Activated CD4-positive, alpha-beta memory T cell treated with anti-CD3 and anti-CD28 coated beads, Interleukin-2, amount 10 ng/mL, durations not matched to agents 7 days and 5 days (primary cell): ENCODE measurements around the gene PTGER2. TPM values are rescaled to one million over a fixed set of nuclear protein-coding genes. Genes with fewer than 3 reads are reported as not detected.

Experiments used
- CTCF ChIA-PET: fragments of 350-600 bp; sonication (Branson Sonifier 250); formaldehyde crosslinking; loops from one replicate; lab custom pipeline; 2021; ENCODE audit warnings: antibody characterized with exemption, inconsistent platforms; lab: Charles Lee
- POLR2A ChIA-PET: fragments of 350-600 bp; sonication (Branson Sonifier 250); formaldehyde crosslinking; loops from one replicate; lab custom pipeline; 2021; ENCODE audit warnings: antibody characterized with exemption; lab: Charles Lee
- DNase-seq: peaks from one replicate; pipeline ENCODE4 v3.0.0-alpha.2; 2020
- H3K27ac Mint-ChIP-seq: one replicate; pipeline ENCODE4 v1.8.0; 2021; ENCODE audit warnings: mild to moderate bottlenecking, mixed read lengths
- H3K27me3 Mint-ChIP-seq: one replicate; pipeline ENCODE4 v1.8.0; 2021; ENCODE audit warnings: mixed read lengths
- H3K36me3 Mint-ChIP-seq: one replicate; pipeline ENCODE4 v1.8.0; 2021; ENCODE audit warnings: low read depth, mixed read lengths
- H3K4me1 Mint-ChIP-seq: one replicate; pipeline ENCODE4 v1.8.0; 2021; ENCODE audit warnings: mixed read lengths
- H3K4me3 Mint-ChIP-seq: one replicate; pipeline ENCODE4 v1.8.0; 2021; ENCODE audit warnings: mild to moderate bottlenecking, mixed read lengths
- H3K9me3 Mint-ChIP-seq: one replicate; pipeline ENCODE4 v1.8.0; 2021; ENCODE audit warnings: mixed read lengths
- total RNA-seq, 2 experiments: library from RNA; stranded (reverse); gene quantifications; one replicate each; pipeline ENCODE4 v1.2.3, GENCODE V29; 2021

Gene PTGER2
- total RNA-seq, 2 experiments from 2014 or later, result 108 to 112 TPM

GRCh38 chr14:52310541-52310940 is 3.6 kb upstream of the PTGER2 start:
- no peak overlapping the region for H3K27ac Mint-ChIP-seq
- peak overlapping the region; percentile 92 for H3K4me3 Mint-ChIP-seq
- CTCF ChIA-PET, result interaction anchor here (1.3 to 1.7 kb wide), 2 partner anchors 11 to 112 kb away, joined by 4 to 6 read pairs; no protein-coding TSS in a partner anchor
- H3K27me3 Mint-ChIP-seq, result peaks cover 2% of the 10 kb centered on the region
- peaks cover 57% of the 10 kb centered on the region for H3K4me1 Mint-ChIP-seq
- H3K9me3 Mint-ChIP-seq, result no peaks in the 10 kb centered on the region
- DNase-seq, result no peak
- POLR2A ChIA-PET, result interaction anchor here (1.2 to 11.5 kb wide), 7 partner anchors 10 to 449 kb away, joined by 3 to 254 read pairs (median 6); no protein-coding TSS in a partner anchor
- peaks cover 82% of the 10 kb centered on the region for H3K36me3 Mint-ChIP-seq

GRCh38 chr14:52312931-52313355 is 1.2 kb upstream of the PTGER2 start:
- Mint-ChIP-seq H3K4me3 (peak overlapping the region; percentile 92), H3K9me3 (no peaks in the 10 kb centered on the region), H3K4me1 (peaks cover 59% of the 10 kb centered on the region), H3K27me3 (peaks cover 5% of the 10 kb centered on the region), H3K27ac (peak overlapping the region; percentile 94), H3K36me3 (peaks cover 95% of the 10 kb centered on the region)
- CTCF ChIA-PET, result interaction anchor here (1.5 to 7.0 kb wide), 3 partner anchors 13 to 155 kb away, joined by 3 to 28 read pairs (median 19); no protein-coding TSS in a partner anchor
- no peak for DNase-seq
- POLR2A ChIA-PET, result interaction anchor here (0.6 to 11.5 kb wide), 13 partner anchors 9 to 451 kb away, joined by 3 to 254 read pairs (median 12); partner anchors contain the start of genes GNG2, GPR137C and TXNDC16

DNA sequence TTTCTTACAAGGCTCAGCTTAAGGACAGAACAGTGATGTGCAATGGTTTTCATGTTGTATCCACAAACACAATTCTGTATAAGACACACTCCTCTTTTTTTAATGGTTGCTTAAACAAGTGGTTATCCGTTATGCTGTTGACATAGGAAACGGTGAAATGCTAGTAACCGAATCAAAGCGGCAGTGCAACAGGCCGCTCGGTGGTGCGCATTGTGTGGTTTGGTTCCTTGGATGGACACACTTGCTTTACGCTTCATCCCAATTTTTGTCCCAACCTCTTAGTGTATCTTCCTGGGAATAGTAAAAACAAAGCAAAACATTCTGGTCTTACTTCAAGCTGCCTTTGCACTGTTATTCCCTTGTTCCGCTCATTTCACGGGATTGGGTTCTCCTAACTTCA is 650 bp upstream of the PTGER2 start:
- H3K9me3 Mint-ChIP-seq, result no peaks in the 10 kb centered on the region
- ChIA-PET CTCF (interaction anchor here (1.4 to 7.0 kb wide), 4 partner anchors 13 to 154 kb away, joined by 3 to 28 read pairs (median 12); no protein-coding TSS in a partner anchor), POLR2A (interaction anchor here (0.6 to 11.5 kb wide), 28 partner anchors 9 to 467 kb away, joined by 3 to 254 read pairs (median 5); partner anchors contain the start of genes ERO1A, GNG2, GPR137C and TXNDC16)
- peaks cover 58% of the 10 kb centered on the region for H3K4me1 Mint-ChIP-seq
- H3K27ac Mint-ChIP-seq, result peak overlapping the region; percentile 94
- H3K27me3 Mint-ChIP-seq, result peaks cover 5% of the 10 kb centered on the region
- H3K36me3 Mint-ChIP-seq, result peaks cover 95% of the 10 kb centered on the region
- no peak for DNase-seq
- peak overlapping the region; percentile 92 for H3K4me3 Mint-ChIP-seq

DNA sequence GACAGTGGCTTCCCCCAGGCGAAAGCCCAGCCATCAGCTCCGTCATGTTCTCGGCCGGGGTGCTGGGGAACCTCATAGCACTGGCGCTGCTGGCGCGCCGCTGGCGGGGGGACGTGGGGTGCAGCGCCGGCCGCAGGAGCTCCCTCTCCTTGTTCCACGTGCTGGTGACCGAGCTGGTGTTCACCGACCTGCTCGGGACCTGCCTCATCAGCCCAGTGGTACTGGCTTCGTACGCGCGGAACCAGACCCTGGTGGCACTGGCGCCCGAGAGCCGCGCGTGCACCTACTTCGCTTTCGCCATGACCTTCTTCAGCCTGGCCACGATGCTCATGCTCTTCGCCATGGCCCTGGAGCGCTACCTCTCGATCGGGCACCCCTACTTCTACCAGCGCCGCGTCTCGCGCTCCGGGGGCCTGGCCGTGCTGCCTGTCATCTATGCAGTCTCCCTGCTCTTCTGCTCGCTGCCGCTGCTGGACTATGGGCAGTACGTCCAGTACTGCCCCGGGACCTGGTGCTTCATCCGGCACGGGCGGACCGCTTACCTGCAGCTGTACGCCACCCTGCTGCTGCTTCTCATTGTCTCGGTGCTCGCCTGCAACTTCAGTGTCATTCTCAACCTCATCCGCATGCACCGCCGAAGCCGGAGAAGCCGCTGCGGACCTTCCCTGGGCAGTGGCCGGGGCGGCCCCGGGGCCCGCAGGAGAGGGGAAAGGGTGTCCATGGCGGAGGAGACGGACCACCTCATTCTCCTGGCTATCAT is 663 bp downstream of the PTGER2 start:
- peaks cover 5% of the 10 kb centered on the region for H3K27me3 Mint-ChIP-seq
- H3K4me1 Mint-ChIP-seq, result peaks cover 64% of the 10 kb centered on the region
- H3K4me3 Mint-ChIP-seq, result peak overlapping the region; percentile 92
- CTCF ChIA-PET, result interaction anchor here (1.1 to 7.0 kb wide), 6 partner anchors 10 to 89 kb away, joined by 3 to 28 read pairs (median 6); no protein-coding TSS in a partner anchor
- H3K9me3 Mint-ChIP-seq, result no peaks in the 10 kb centered on the region
- peak; percentile 53 for DNase-seq
- peak overlapping the region; percentile 97 for H3K27ac Mint-ChIP-seq
- peaks cover 96% of the 10 kb centered on the region for H3K36me3 Mint-ChIP-seq
- POLR2A ChIA-PET, result interaction anchor here (1.0 to 11.5 kb wide), 25 partner anchors 10 to 468 kb away, joined by 3 to 254 read pairs (median 6); partner anchors contain the start of genes ERO1A, GNG2, GPR137C and TXNDC16

GRCh38 chr14:52315355-52315718 is 1.2 kb downstream of the PTGER2 start:
- ChIA-PET POLR2A (interaction anchor here (0.7 to 11.5 kb wide), 14 partner anchors 10 to 468 kb away, joined by 3 to 254 read pairs (median 8); partner anchors contain the start of genes GNG2, GPR137C and TXNDC16), CTCF (interaction anchor here (2.0 to 7.0 kb wide), 3 partner anchors 15 to 86 kb away, joined by 6 to 28 read pairs (median 19); no protein-coding TSS in a partner anchor)
- DNase-seq, result peak; percentile 39
- H3K27me3 Mint-ChIP-seq, result peaks cover 5% of the 10 kb centered on the region
- H3K27ac Mint-ChIP-seq, result peak overlapping the region; percentile 97
- H3K4me1 Mint-ChIP-seq, result peaks cover 65% of the 10 kb centered on the region
- H3K4me3 Mint-ChIP-seq, result peak overlapping the region; percentile 92
- no peaks in the 10 kb centered on the region for H3K9me3 Mint-ChIP-seq
- H3K36me3 Mint-ChIP-seq, result peaks cover 98% of the 10 kb centered on the region

DNA sequence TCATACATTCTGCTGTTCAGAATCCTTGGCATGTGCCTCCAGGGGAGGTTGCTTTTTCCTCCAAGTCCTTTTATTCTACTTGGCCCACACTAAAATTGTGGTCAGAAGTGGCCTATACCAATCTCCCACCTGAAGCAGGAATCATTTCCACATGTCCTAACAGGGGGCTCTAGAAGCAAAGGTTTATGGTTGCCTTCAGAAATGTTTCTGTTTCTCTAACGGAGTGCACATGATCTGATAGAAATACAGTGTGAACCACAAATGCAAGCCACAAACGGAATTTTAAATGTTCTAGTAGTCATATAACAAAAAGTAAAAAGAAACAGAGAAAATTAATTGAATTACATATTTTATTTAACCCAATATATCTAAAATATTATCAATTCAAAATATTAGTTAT is 4.0 kb downstream of the PTGER2 start:
- CTCF ChIA-PET, result interaction anchor here (0.9 to 7.0 kb wide), 5 partner anchors 9 to 148 kb away, joined by 4 to 28 read pairs (median 6); no protein-coding TSS in a partner anchor
- peaks cover 5% of the 10 kb centered on the region for H3K27me3 Mint-ChIP-seq
- H3K27ac Mint-ChIP-seq, result peak overlapping the region; percentile 97
- peaks cover 17% of the 10 kb centered on the region for H3K9me3 Mint-ChIP-seq
- no peak for DNase-seq
- POLR2A ChIA-PET, result interaction anchor here (0.9 to 11.5 kb wide), 14 partner anchors 8 to 834 kb away, joined by 3 to 254 read pairs (median 5); partner anchors contain the start of genes GNG2, GPR137C and TXNDC16
- H3K36me3 Mint-ChIP-seq, result peaks cover 98% of the 10 kb centered on the region
- peak overlapping the region; percentile 92 for H3K4me3 Mint-ChIP-seq
- H3K4me1 Mint-ChIP-seq, result peaks cover 61% of the 10 kb centered on the region

DNA sequence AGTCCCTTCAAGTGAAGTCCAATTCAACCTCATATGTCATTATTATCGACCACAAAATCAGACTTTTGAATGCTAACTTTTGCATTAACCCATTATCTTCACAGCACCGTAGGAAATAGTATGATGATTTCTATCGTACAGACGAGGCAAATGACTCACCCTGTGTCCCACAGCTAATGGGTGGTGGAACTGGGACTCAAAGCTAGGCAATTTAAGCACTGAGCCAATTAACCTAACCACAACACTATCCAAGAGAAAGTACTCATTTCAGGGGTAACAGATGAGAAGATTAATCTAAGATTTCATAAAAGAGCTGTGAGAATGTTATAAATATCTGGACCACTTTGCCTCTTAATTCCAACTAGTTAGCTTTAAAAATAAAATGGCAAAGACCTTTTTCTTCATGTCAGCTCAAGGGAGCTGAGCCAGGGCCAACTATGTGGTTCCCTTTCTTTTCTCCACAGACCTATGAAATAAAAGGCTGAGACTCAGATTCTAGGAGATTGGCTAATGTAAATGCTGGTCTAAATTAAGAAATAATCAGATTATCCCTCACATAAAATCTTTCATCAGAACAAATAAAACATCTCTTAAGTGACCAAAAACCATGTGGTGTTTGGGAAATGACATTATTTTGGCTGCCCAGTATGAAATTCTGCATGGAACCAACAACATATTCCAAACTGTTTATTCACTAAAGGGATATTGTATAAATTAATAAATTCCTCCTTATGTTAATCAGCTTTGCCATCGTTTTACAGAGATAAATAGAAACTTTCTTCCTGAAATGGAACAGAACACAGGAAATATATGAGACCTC is 4.9 kb downstream of the PTGER2 start:
- no peak for DNase-seq
- Mint-ChIP-seq H3K27me3 (peaks cover 3% of the 10 kb centered on the region), H3K4me3 (peak overlapping the region; percentile 92), H3K36me3 (peaks cover 98% of the 10 kb centered on the region), H3K27ac (peak overlapping the region; percentile 86), H3K9me3 (peaks cover 18% of the 10 kb centered on the region), H3K4me1 (peaks cover 64% of the 10 kb centered on the region)
- ChIA-PET CTCF (interaction anchor here (0.7 to 7.0 kb wide), 5 partner anchors 8 to 147 kb away, joined by 4 to 28 read pairs (median 5); no protein-coding TSS in a partner anchor), POLR2A (interaction anchor here (1.0 to 11.5 kb wide), 13 partner anchors 7 to 458 kb away, joined by 3 to 254 read pairs (median 5); partner anchors contain the start of genes GNG2, GPR137C and TXNDC16)

- Mint-ChIP-seq H3K4me1 (peaks cover 73% of the 10 kb centered on the region), H3K9me3 (peaks cover 18% of the 10 kb centered on the region), H3K27ac (no peak overlapping the region), H3K27me3 (peaks cover 3% of the 10 kb centered on the region), H3K4me3 (peak overlapping the region; percentile 92), H3K36me3 (peaks cover 97% of the 10 kb centered on the region)
- ChIA-PET POLR2A (interaction anchor here (1.3 to 11.5 kb wide), 5 partner anchors 10 to 459 kb away, joined by 3 to 254 read pairs (median 11); partner anchors contain the start of gene GNG2), CTCF (interaction anchor here (7.0 kb wide), 1 partner anchor 32 kb away, joined by 28 read pairs; no protein-coding TSS in a partner anchor)
- DNase-seq, result no peak
Observed at GRCh38 chr14:52319919-52320318, 5.8 kb downstream of the PTGER2 start.

DNA sequence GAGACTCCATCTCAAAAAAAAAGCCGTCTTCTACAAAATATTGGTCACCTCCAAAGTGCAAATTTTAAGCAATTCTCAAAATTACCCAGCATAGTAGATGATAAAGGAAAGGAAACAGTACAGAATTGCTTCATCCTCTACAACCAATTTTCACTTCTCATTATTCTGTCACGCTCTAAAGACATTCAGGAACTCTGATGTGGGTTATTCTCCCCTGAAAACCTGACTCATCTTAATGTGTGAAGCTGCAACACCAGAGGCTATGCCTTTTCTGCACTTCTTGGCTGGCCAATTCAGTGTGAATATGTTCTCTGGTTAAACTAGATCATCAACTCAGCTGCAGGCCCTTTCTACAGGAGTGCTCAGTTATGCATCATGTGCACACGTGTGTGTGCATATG is 11.0 kb downstream of the PTGER2 start:
- peaks cover 18% of the 10 kb centered on the region for H3K9me3 Mint-ChIP-seq
- DNase-seq, result peak; percentile 47
- H3K27ac Mint-ChIP-seq, result peak overlapping the region; percentile 86
- ChIA-PET POLR2A (interaction anchor here (0.7 to 4.7 kb wide), 13 partner anchors 10 to 590 kb away, joined by 3 to 121 read pairs (median 4); partner anchors contain the start of genes GNG2, GPR137C, PTGER2 and TXNDC16), CTCF (interaction anchor here (0.6 to 2.9 kb wide), 4 partner anchors 7 to 27 kb away, joined by 3 to 11 read pairs (median 4); partner anchors contain the start of gene PTGER2)
- peaks cover 91% of the 10 kb centered on the region for H3K4me1 Mint-ChIP-seq
- peaks cover 2% of the 10 kb centered on the region for H3K27me3 Mint-ChIP-seq
- peak overlapping the region; percentile 46 for H3K4me3 Mint-ChIP-seq
- peaks cover 93% of the 10 kb centered on the region for H3K36me3 Mint-ChIP-seq

GRCh38 chr14:52325630-52326029 is 11.5 kb downstream of the PTGER2 start:
- peaks cover 2% of the 10 kb centered on the region for H3K27me3 Mint-ChIP-seq
- peaks cover 90% of the 10 kb centered on the region for H3K4me1 Mint-ChIP-seq
- H3K36me3 Mint-ChIP-seq, result peaks cover 92% of the 10 kb centered on the region
- ChIA-PET CTCF (interaction anchor here (0.6 to 2.9 kb wide), 4 partner anchors 8 to 26 kb away, joined by 3 to 11 read pairs (median 4); partner anchors contain the start of gene PTGER2), POLR2A (interaction anchor here (0.7 to 4.7 kb wide), 14 partner anchors 10 to 591 kb away, joined by 3 to 121 read pairs (median 4); partner anchors contain the start of genes GNG2, GPR137C, PTGER2 and TXNDC16)
- H3K9me3 Mint-ChIP-seq, result peaks cover 16% of the 10 kb centered on the region
- H3K4me3 Mint-ChIP-seq, result peak overlapping the region; percentile 46
- no peak for DNase-seq
- H3K27ac Mint-ChIP-seq, result peak overlapping the region; percentile 86
